Ovary (tissue), 3 donors: Measurements from ENCODE around the gene ZFPL1.

Experiments
- CTCF ChIP-seq, 3 donors: fragments of 450-650 bp in 2 of 3; fragments of 200-600 bp in 1 of 3; IDR thresholded peaks; one replicate each; pipeline versions ENCODE4 v1.5.1 to v1.8.0; 2016 to 2022; ENCODE audit warnings: antibody characterized with exemption in 3 of 3, mild to moderate bottlenecking in 1 of 3
- POLR2A ChIP-seq: fragments of 450-650 bp; IDR thresholded peaks from one replicate; pipeline ENCODE4 v1.6.1; 2017; ENCODE audit warnings: antibody characterized with exemption, mild to moderate bottlenecking, moderate library complexity
- donor health status: DM: no; HTN: no; CAD: no.

- TF ChIP-seq CTCF (IDR thresholded peaks at IDR 0.05) (no peak), POLR2A (no peak)
Measured at GRCh38 chr11:65120831-65121230, 36.8 kb downstream of the ZFPL1 start.
